ENCODE measurements around the gene ITGB7.

DNA sequence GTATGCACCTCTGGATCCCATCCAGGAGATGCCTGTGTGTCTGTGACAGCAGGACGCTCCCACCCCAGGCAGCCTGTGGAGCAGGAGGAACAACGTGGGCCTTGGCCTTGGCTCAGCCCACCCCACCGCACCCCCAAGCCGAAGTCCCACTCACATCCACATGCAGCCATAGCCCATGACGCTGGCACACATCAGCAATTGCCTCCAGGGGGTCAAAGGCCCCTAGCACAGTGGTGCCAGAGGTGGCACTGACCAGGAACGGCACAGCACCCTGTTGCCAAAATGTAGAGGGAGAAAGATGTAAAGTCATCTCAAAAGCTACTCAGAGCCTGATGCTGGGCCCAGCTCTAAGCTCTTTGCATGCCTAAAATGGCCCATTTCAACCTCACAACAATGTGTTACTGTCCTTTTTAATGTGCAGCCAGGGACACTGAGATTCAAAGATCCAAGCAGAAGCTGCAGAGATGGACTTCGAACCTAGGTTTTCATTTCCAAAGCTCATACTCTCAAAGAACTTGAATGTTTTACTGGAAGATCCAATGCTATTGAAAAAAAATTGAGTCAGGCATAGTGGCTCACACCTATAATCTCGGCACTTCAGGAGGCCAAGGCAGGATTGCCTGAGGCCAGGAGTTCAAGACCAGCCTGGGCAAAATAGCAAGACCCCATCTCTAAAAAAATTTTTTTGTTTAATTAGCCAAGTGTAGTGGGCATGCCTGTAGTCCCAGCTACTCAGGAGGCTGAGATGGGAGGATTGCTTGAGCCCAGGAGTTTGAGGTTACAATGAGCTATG lies 45.7 kb downstream of the ITGB7 start:
- TF ChIP-seq POLR2AphosphoS5 (IDR thresholded peaks at IDR 0.05; ENCODE audit: low read depth, low read length) (no peak), POLR2A (IDR thresholded peaks at IDR 0.05; ENCODE audit: low read depth, low read length) (no peak), TAF1 (IDR thresholded peaks at IDR 0.05; ENCODE audit: low read depth, low read length) (no peak), SPI1 (IDR thresholded peaks at IDR 0.05; ENCODE audit: low read depth, low read length) (no peak), POU2F2 (IDR thresholded peaks at IDR 0.05; ENCODE audit: low read depth, low read length) (no peak)

Measured in GM12891 (cell line).